HCT116 (cell line): ENCODE measurements around the gene CDH22. TPM values are rescaled to one million over a fixed set of nuclear protein-coding genes. Genes with fewer than 3 reads are reported as not detected.

Source experiments
- ATAC-seq: fragments of 200-7000 bp; cut with Tn5 transposase; 2 replicates; pipeline ENCODE4 v1.9.1; 2020; ENCODE audit warnings: mild to moderate bottlenecking, moderate library complexity
- BruUV-seq: library from RNA; stranded (reverse); fragments of 400-500 nt; replicated peaks from 2 replicates; lab custom pipeline; 2021; lab: Mats Ljungman, UMichigan
- CTCF ChIA-PET: fragments of 300-600 bp; sonication (Branson Sonifier 250); formaldehyde crosslinking; loops from one replicate; lab custom pipeline; 2021; ENCODE audit warnings: antibody characterized with exemption; lab: Charles Lee
- POLR2A ChIA-PET: fragments of 300-600, 350-600 bp; sonication (Branson Sonifier 250); formaldehyde crosslinking; loops from one replicate; lab custom pipeline; 2021; ENCODE audit warnings: antibody characterized with exemption; lab: Charles Lee
- RAD21 ChIA-PET, 2 experiments: fragments of 300-600 bp; sonication (Branson Sonifier 250); formaldehyde crosslinking; loops; one replicate each; lab custom pipeline; 2023; ENCODE audit warnings: low total read pairs in 2 of 2; ENCODE audit not compliant: uncharacterized antibody in 2 of 2, unreplicated experiment in 2 of 2, low non-redundant PET in 1 of 2; lab: Charles Lee
- DNase-seq: peaks from one replicate; pipeline ENCODE4 v3.0.0-alpha.2; 2010; ENCODE audit warnings: low read depth, low spot score
- H2AFZ ChIP-seq: fragments of 200-600 bp; shearing (Covaris generic), sonication (generic); 2 replicates; pipeline ENCODE4 v1.6.1; 2017; ENCODE audit warnings: low read depth, mixed run types, mixed read lengths, antibody characterized with exemption, low read length; ENCODE audit not compliant: poor library complexity, severe bottlenecking
- H3K27ac ChIP-seq: 2 replicates; pipeline ENCODE4 v1.5.1; 2012; ENCODE audit warnings: low read depth, low read length
- H3K27me3 ChIP-seq: fragments of 200-600 bp; sonication (generic); 2 replicates; pipeline ENCODE4 v1.6.1; 2016; ENCODE audit warnings: mixed run types, low read length, mixed read lengths; ENCODE audit not compliant: insufficient read depth
- H3K36me3 ChIP-seq, 2 experiments: fragments of 200-500 bp in 1 of 2; fragments of 200-600 bp in 1 of 2; sonication (Bioruptor generic) in 1 of 2; sonication (generic) in 1 of 2; 2 replicates each; pipeline versions ENCODE4 v1.5.1 to v1.6.1; 2014 to 2016; ENCODE audit warnings: low read length in 2 of 2, inconsistent platforms in 1 of 2, mixed read lengths in 1 of 2, mixed run types in 1 of 2; ENCODE audit not compliant: insufficient read depth in 2 of 2, control insufficient read depth in 1 of 2
- H3K4me1 ChIP-seq, 2 experiments: fragments of 200-600 bp in 1 of 2; sonication (generic) in 1 of 2; 2 replicates each; pipeline versions ENCODE4 v1.5.1 to v1.6.1; 2012 to 2017; ENCODE audit warnings: low read length in 2 of 2, inconsistent platforms in 1 of 2, mild to moderate bottlenecking in 1 of 2, mixed read lengths in 1 of 2, mixed run types in 1 of 2, moderate library complexity in 1 of 2; ENCODE audit not compliant: insufficient read depth in 2 of 2, control insufficient read depth in 1 of 2
- H3K4me2 ChIP-seq: fragments of 200-600 bp; sonication (generic); 2 replicates; pipeline ENCODE4 v1.6.1; 2017; ENCODE audit warnings: mixed run types, low read length, mixed read lengths
- H3K4me3 ChIP-seq, 2 experiments: fragments of 200-600 bp in 1 of 2; sonication (generic) in 1 of 2; replicated peaks in 1 of 2; 2 replicates each; pipeline ENCODE4 v1.5.1; 2011 to 2016; ENCODE audit warnings: low read length in 2 of 2, control low read depth in 1 of 2, low read depth in 1 of 2, mild to moderate bottlenecking in 1 of 2, mixed read lengths in 1 of 2, mixed run types in 1 of 2
- H3K79me2 ChIP-seq: fragments of 200-600 bp; sonication (generic); 2 replicates; pipeline ENCODE4 v1.6.1; 2017; ENCODE audit warnings: mild to moderate bottlenecking, mixed run types, low read length, moderate library complexity, mixed read lengths; ENCODE audit not compliant: insufficient read depth
- H3K9ac ChIP-seq: fragments of 200-600 bp; sonication (generic); 2 replicates; pipeline ENCODE4 v1.6.1; 2016; ENCODE audit warnings: low read length, mixed read lengths
- H3K9me2 ChIP-seq: fragments of 200-600 bp; sonication (generic), shearing (Covaris generic); 2 replicates; pipeline ENCODE4 v1.6.1; 2017; ENCODE audit warnings: mixed run types, mild to moderate bottlenecking, moderate library complexity; ENCODE audit not compliant: insufficient read depth
- H3K9me3 ChIP-seq, 2 experiments: fragments of 200-500 bp in 1 of 2; fragments of 200-600 bp in 1 of 2; sonication (Bioruptor generic) in 1 of 2; sonication (generic) in 1 of 2; 2 replicates each; pipeline ENCODE4 v1.6.1; 2014 to 2017; ENCODE audit warnings: low read length in 2 of 2, mixed read lengths in 2 of 2, inconsistent platforms in 1 of 2, low read depth in 1 of 2, mild to moderate bottlenecking in 1 of 2, mixed run types in 1 of 2, moderate library complexity in 1 of 2; ENCODE audit not compliant: control insufficient read depth in 1 of 2, insufficient read depth in 1 of 2
- H4K20me1 ChIP-seq: fragments of 200-600 bp; sonication (generic), shearing (Covaris generic); 2 replicates; pipeline ENCODE4 v1.6.1; 2017; ENCODE audit warnings: mixed run types, mild to moderate bottlenecking, moderate library complexity; ENCODE audit not compliant: insufficient read depth
- CEBPB ChIP-seq: IDR thresholded peaks from 2 replicates; pipeline ENCODE4 v1.6.1; 2012; ENCODE audit warnings: low read depth
- ELF1 ChIP-seq: IDR thresholded peaks from 2 replicates; pipeline ENCODE4 v1.6.1; 2012; ENCODE audit warnings: low read depth, borderline replicate concordance
- EZH2 ChIP-seq: fragments of 200-600 bp; sonication (generic); IDR thresholded peaks from 2 replicates; pipeline ENCODE4 v1.6.1; 2017; ENCODE audit warnings: antibody characterized with exemption, mixed run types
- FOSL1 ChIP-seq: IDR thresholded peaks from 2 replicates; pipeline ENCODE4 v1.6.1; 2012; ENCODE audit warnings: low read depth
- JUND ChIP-seq: IDR thresholded peaks from 2 replicates; pipeline ENCODE4 v1.6.1; 2012
- MAX ChIP-seq: IDR thresholded peaks from 2 replicates; pipeline ENCODE4 v1.6.1; 2012
- POLR2AphosphoS5 ChIP-seq: IDR thresholded peaks from 2 replicates; pipeline ENCODE4 v1.6.1; 2011; ENCODE audit warnings: mild to moderate bottlenecking, low read depth, low read length, moderate library complexity
- RAD21 ChIP-seq: IDR thresholded peaks from 2 replicates; pipeline ENCODE4 v1.6.1; 2012; ENCODE audit warnings: low read depth, mild to moderate bottlenecking
- ZBTB33 ChIP-seq: IDR thresholded peaks from 2 replicates; pipeline ENCODE4 v1.6.1; 2011; ENCODE audit warnings: mild to moderate bottlenecking, low read length, moderate library complexity; ENCODE audit not compliant: insufficient replicate concordance; ENCODE audit errors: extremely low read depth
- ZNF274 ChIP-seq: fragments of 200-500 bp; sonication (Bioruptor generic); IDR thresholded peaks from 2 replicates; pipeline ENCODE4 v1.6.1; 2014; ENCODE audit warnings: mild to moderate bottlenecking, low read depth, low read length, inconsistent platforms
- intact Hi-C: fragments of 100-400 bp; cut with micrococcal nuclease; formaldehyde crosslinking; loops from 2 replicates; pipeline ENCODE4 v1.10.0; 2022
- total RNA-seq: library from RNA; stranded (reverse); gene quantifications from one replicate; pipeline ENCODE4 v1.2.1, GENCODE V29; 2021; ENCODE audit not compliant: unreplicated experiment

CDH22 gene
- total RNA-seq, 1 experiment from 2014 or later, result 1.8 TPM

GRCh38 chr20:46285072-46285471 is 23.2 kb downstream of the CDH22 start:
- Histone ChIP-seq H3K9me2 (no peaks in the 10 kb centered on the region), H2AFZ (no peak overlapping the region), H3K79me2 (no peaks in the 10 kb centered on the region), H3K27ac (no peak overlapping the region), H3K4me2 (no peak overlapping the region), H3K27me3 (no peaks in the 10 kb centered on the region; the same call in 1 of the 2 replicates), H4K20me1 (no peaks in the 10 kb centered on the region), H3K9me3 (no peaks in the 10 kb centered on the region), H3K9ac (no peak overlapping the region), H3K4me1 (peaks cover 4 to 14% of the 10 kb centered on the region in 2 experiments; a peak in 2 of 4 replicates), H3K36me3 (no peaks in the 10 kb centered on the region), H3K4me3 (no peak overlapping the region)
- POLR2A ChIA-PET, result no interaction called here
- TF ChIP-seq POLR2AphosphoS5 (no peak), CEBPB (no peak), EZH2 (no peak), ZBTB33 (no peak), RAD21 (no peak), ZNF274 (no peak), FOSL1 (no peak), JUND (no peak), ELF1 (no peak), MAX (no peak)
- BruUV-seq, result no TSS peak
- RAD21 ChIA-PET, result no interaction called here
- CTCF ChIA-PET, result no interaction called here
- DNase-seq, result no peak
- ATAC-seq, result no peak
- intact Hi-C loops, result no loop called here
